NCI-H2029 (cell line): ENCODE measurements around the gene XPNPEP1.

ENCODE experiments used
- DNase-seq: peaks from one replicate; lab custom pipeline; 2025; lab: John Stamatoyannopoulos, UW

The XPNPEP1 gene

GRCh38 chr10:109947111-109947920, 24.0 kb upstream of the XPNPEP1 start:
- no peak for DNase-seq

- no peak for DNase-seq
Observed at GRCh38 chr10:109946680-109947079, 23.4 kb upstream of the XPNPEP1 start.

GRCh38 chr10:109945473-109946177, 22.3 kb upstream of the XPNPEP1 start:
- DNase-seq = no peak

- DNase-seq = no peak
Observed at GRCh38 chr10:109944613-109945012, 21.3 kb upstream of the XPNPEP1 start.

- DNase-seq = no peak
Observed at GRCh38 chr10:109941236-109941862, 18.0 kb upstream of the XPNPEP1 start.

- DNase-seq = no peak
Observed at GRCh38 chr10:109940553-109940952, 17.2 kb upstream of the XPNPEP1 start.

GRCh38 chr10:109940117-109940516, 16.8 kb upstream of the XPNPEP1 start:
- DNase-seq = no peak

- no peak for DNase-seq
Observed at GRCh38 chr10:109939315-109939961, 16.1 kb upstream of the XPNPEP1 start.

GRCh38 chr10:109937460-109938065, 14.3 kb upstream of the XPNPEP1 start:
- DNase-seq = no peak

GRCh38 chr10:109934958-109935793, 11.9 kb upstream of the XPNPEP1 start:
- no peak for DNase-seq

- DNase-seq = no peak
Observed at GRCh38 chr10:109933984-109934565, 10.8 kb upstream of the XPNPEP1 start.

GRCh38 chr10:109932968-109933367, 9.7 kb upstream of the XPNPEP1 start:
- DNase-seq = no peak

- no peak for DNase-seq
Observed at GRCh38 chr10:109932391-109932790, 9.1 kb upstream of the XPNPEP1 start.

- no peak for DNase-seq
Observed at GRCh38 chr10:109931163-109931562, 7.9 kb upstream of the XPNPEP1 start.

GRCh38 chr10:109929501-109930219, 6.3 kb upstream of the XPNPEP1 start:
- no peak for DNase-seq

GRCh38 chr10:109928475-109928891, 5.2 kb upstream of the XPNPEP1 start:
- no peak for DNase-seq

- no peak for DNase-seq
Observed at GRCh38 chr10:109926825-109927224, 3.5 kb upstream of the XPNPEP1 start.

GRCh38 chr10:109926061-109926745, 2.9 kb upstream of the XPNPEP1 start:
- no peak for DNase-seq

- no peak for DNase-seq
Observed at GRCh38 chr10:109924967-109925620, 1.8 kb upstream of the XPNPEP1 start.
